PC-3 (cell line): ENCODE results near the gene PLEKHM1. TPM values are rescaled to one million over a fixed set of nuclear protein-coding genes. Genes with fewer than 3 reads are reported as not detected.
A peak's percentile ranks its signal among the peaks of the same experiment; 100 is the strongest.

ENCODE experiments used
- ATAC-seq: fragments of 200-7000 bp; cut with Tn5 transposase; 2 replicates; pipeline ENCODE4 v1.9.1; 2020; ENCODE audit warnings: mild to moderate bottlenecking, moderate library complexity
- BruUV-seq: library from RNA; stranded (reverse); fragments of 400-500 nt; replicated peaks from 2 replicates; lab custom pipeline; 2021; lab: Mats Ljungman, UMichigan
- CTCF ChIA-PET: fragments of 300-600 bp; sonication (Branson Sonifier 250); formaldehyde crosslinking; loops from one replicate; lab custom pipeline; 2022; ENCODE audit warnings: antibody characterized with exemption; lab: Charles Lee
- POLR2A ChIA-PET: fragments of 300-600 bp; sonication (Branson Sonifier 250); formaldehyde crosslinking; loops from one replicate; lab custom pipeline; 2022; ENCODE audit warnings: antibody characterized with exemption; ENCODE audit not compliant: unreplicated experiment; lab: Charles Lee
- DNase-seq: peaks from one replicate; pipeline ENCODE4 v3.0.0-alpha.2; 2015
- H2AFZ ChIP-seq: fragments of 300-600 bp; sonication (generic); 2 replicates; pipeline ENCODE4 v1.6.0; 2016; ENCODE audit warnings: antibody characterized with exemption, low read length
- H3F3A ChIP-seq: fragments of 300-600 bp; sonication (generic); one replicate; pipeline ENCODE4 v1.6.0; 2017; ENCODE audit warnings: antibody characterized with exemption, low read length, control low read depth, mild to moderate bottlenecking; ENCODE audit not compliant: unreplicated experiment
- H3K27ac ChIP-seq: fragments of 300-600 bp; sonication (generic); 2 replicates; pipeline ENCODE4 v1.5.1; 2016; ENCODE audit warnings: mild to moderate bottlenecking, low read length
- H3K27me3 ChIP-seq: fragments of 300-600 bp; sonication (generic); 2 replicates; pipeline ENCODE4 v1.6.1; 2016; ENCODE audit warnings: low read length, mixed read lengths
- H3K36me3 ChIP-seq: fragments of 300-600 bp; sonication (generic); 2 replicates; pipeline ENCODE4 v1.6.1; 2016; ENCODE audit warnings: low read depth, mixed run types, low read length, mixed read lengths
- H3K4me1 ChIP-seq: fragments of 300-600 bp; sonication (generic); 2 replicates; pipeline ENCODE4 v1.5.1; 2016; ENCODE audit warnings: low read length; ENCODE audit not compliant: insufficient read depth
- H3K4me2 ChIP-seq: fragments of 300-600 bp; sonication (generic); 2 replicates; pipeline ENCODE4 v1.6.0; 2016; ENCODE audit warnings: low read length
- H3K4me3 ChIP-seq: fragments of 300-600 bp; sonication (generic); 2 replicates; pipeline ENCODE4 v1.5.1; 2016; ENCODE audit warnings: mild to moderate bottlenecking, low read length, mixed read lengths
- H3K79me2 ChIP-seq: fragments of 300-600 bp; sonication (generic); 2 replicates; pipeline ENCODE4 v1.6.1; 2017; ENCODE audit warnings: low read length, mixed read lengths
- H3K9ac ChIP-seq: fragments of 300-600 bp; sonication (generic); 2 replicates; pipeline ENCODE4 v1.6.0; 2016; ENCODE audit warnings: mild to moderate bottlenecking, low read length
- H3K9me2 ChIP-seq: fragments of 300-600 bp; sonication (generic); replicated peaks from 2 replicates; pipeline ENCODE4 v1.6.1; 2016; ENCODE audit warnings: mixed run types, low read length, mixed read lengths
- H3K9me3 ChIP-seq: fragments of 300-600 bp; sonication (generic); 2 replicates; pipeline ENCODE4 v1.6.1; 2016; ENCODE audit warnings: low read length, mixed read lengths
- H4K20me1 ChIP-seq: fragments of 300-600 bp; sonication (generic); 2 replicates; pipeline ENCODE4 v1.6.1; 2016; ENCODE audit warnings: low read length, mixed read lengths
- CTCF ChIP-seq: fragments of 300-600 bp; sonication (generic); conservative IDR thresholded peaks from 2 replicates; pipeline ENCODE4 v1.5.1; 2017; ENCODE audit warnings: antibody characterized with exemption, low read depth, mild to moderate bottlenecking, low read length
- EZH2 ChIP-seq: fragments of 300-600 bp; sonication (generic); IDR thresholded peaks from one replicate; pipeline ENCODE4 v1.6.1; 2017; ENCODE audit warnings: antibody characterized with exemption, mild to moderate bottlenecking, low read length; ENCODE audit not compliant: unreplicated experiment
- EZH2phosphoT487 ChIP-seq: fragments of 300-600 bp; sonication (generic); IDR thresholded peaks from 2 replicates; pipeline ENCODE4 v1.6.1; 2018; ENCODE audit warnings: mild to moderate bottlenecking, antibody characterized with exemption, low read length, borderline replicate concordance
- intact Hi-C: fragments of 100-400 bp; cut with micrococcal nuclease; formaldehyde crosslinking; loops from 2 replicates; pipeline ENCODE4 v1.9.0; 2023
- total RNA-seq: library from RNA; depleted of rRNA; stranded (reverse); fragments of >200 nt; gene quantifications from 2 replicates; pipeline ENCODE4 v1.2.3, GENCODE V29; 2014

PLEKHM1 gene
- total RNA-seq, 1 experiment from 2014 or later = 15.8 TPM

- H3K36me3 ChIP-seq = no peaks in the 10 kb centered on the region
- no TSS peak for BruUV-seq
- H3K27me3 ChIP-seq = no peaks in the 10 kb centered on the region
- H3K4me2 ChIP-seq = no peak overlapping the region; the same call in 1 of the 2 replicates
- no peak overlapping the region for H2AFZ ChIP-seq
- ATAC-seq = no peak
- no peak overlapping the region for H3K27ac ChIP-seq
- H3K4me3 ChIP-seq = no peak overlapping the region
- H3K4me1 ChIP-seq = peaks cover 48% of the 10 kb centered on the region
- CTCF ChIA-PET = no interaction called here
- no peaks in the 10 kb centered on the region for H3F3A ChIP-seq
- no peaks in the 10 kb centered on the region for H3K9me2 ChIP-seq
- TF ChIP-seq EZH2phosphoT487 = no peak
- no peak for TF ChIP-seq CTCF
- no peak for TF ChIP-seq EZH2
- no peak overlapping the region for H3K9ac ChIP-seq
- intact Hi-C loops = loop anchor here (2.0 to 5.0 kb wide), 3 partner anchors 48 to 163 kb away; no protein-coding TSS in a partner anchor
- H3K9me3 ChIP-seq = no peaks in the 10 kb centered on the region
- POLR2A ChIA-PET = no interaction called here
- H4K20me1 ChIP-seq = 0 out of 2 replicates have a peak, but pooled peaks cover 3% of the 10 kb centered on the region
- no peak for DNase-seq
- H3K79me2 ChIP-seq = peaks cover 30% of the 10 kb centered on the region
Observed at GRCh38 chr17:45429339-45430005, 61.0 kb downstream of the PLEKHM1 start.

GRCh38 chr17:45428931-45429338, 61.6 kb downstream of the PLEKHM1 start:
- DNase-seq = no peak
- no peaks in the 10 kb centered on the region for H3F3A ChIP-seq
- H3K4me2 ChIP-seq = peak overlapping the region; percentile 78; the same call in 1 of the 2 replicates

More at GRCh38 chr17:45428931-45429338, 61.6 kb downstream of the PLEKHM1 start:
- no peak overlapping the region; the same call in 1 of the 2 replicates for H3K4me3 ChIP-seq
- H3K9me2 ChIP-seq = no peaks in the 10 kb centered on the region
- no peak for ATAC-seq
- no peak overlapping the region for H3K9ac ChIP-seq
- H2AFZ ChIP-seq = no peak overlapping the region
- no peaks in the 10 kb centered on the region for H3K9me3 ChIP-seq
- 0 out of 2 replicates have a peak, but pooled peaks cover 8% of the 10 kb centered on the region for H4K20me1 ChIP-seq
- CTCF ChIA-PET = interaction anchor here (0.5 to 1.0 kb wide), 3 partner anchors 114 to 180 kb away, joined by 3 to 4 read pairs (median 3); no protein-coding TSS in a partner anchor
- POLR2A ChIA-PET = no interaction called here
- no peak overlapping the region for H3K27ac ChIP-seq
- H3K79me2 ChIP-seq = peaks cover 36% of the 10 kb centered on the region
- no TSS peak for BruUV-seq
- H3K4me1 ChIP-seq = peaks cover 54% of the 10 kb centered on the region
- no peaks in the 10 kb centered on the region for H3K36me3 ChIP-seq
- no peaks in the 10 kb centered on the region for H3K27me3 ChIP-seq
- intact Hi-C loops = loop anchor here (2.0 to 5.0 kb wide), 3 partner anchors 48 to 164 kb away; no protein-coding TSS in a partner anchor
- no peak for TF ChIP-seq EZH2phosphoT487
- no peak for TF ChIP-seq EZH2
- TF ChIP-seq CTCF = no peak
